Esophagus squamous epithelium (tissue), 4 donors: ENCODE results near the gene STK32C.

ENCODE experiments used
- POLR2A ChIP-seq, 4 donors: fragments of 450-650 bp; IDR thresholded peaks; one replicate each; pipeline ENCODE4 v1.6.1; 2017; ENCODE audit warnings: antibody characterized with exemption in 4 of 4, mild to moderate bottlenecking in 4 of 4, moderate library complexity in 3 of 4
- TF ChIP-seq, protein P1 (sequence below), 6 experiments: fragments of 450-650 bp in 4 of 6; fragments of 200-600 bp in 2 of 6; sonication (generic) in 2 of 6; IDR thresholded peaks; one replicate each; pipeline ENCODE4 v1.5.1; 2016 to 2019; ENCODE audit warnings: antibody characterized with exemption in 6 of 6, mild to moderate bottlenecking in 4 of 6, moderate library complexity in 4 of 6

DNA sequence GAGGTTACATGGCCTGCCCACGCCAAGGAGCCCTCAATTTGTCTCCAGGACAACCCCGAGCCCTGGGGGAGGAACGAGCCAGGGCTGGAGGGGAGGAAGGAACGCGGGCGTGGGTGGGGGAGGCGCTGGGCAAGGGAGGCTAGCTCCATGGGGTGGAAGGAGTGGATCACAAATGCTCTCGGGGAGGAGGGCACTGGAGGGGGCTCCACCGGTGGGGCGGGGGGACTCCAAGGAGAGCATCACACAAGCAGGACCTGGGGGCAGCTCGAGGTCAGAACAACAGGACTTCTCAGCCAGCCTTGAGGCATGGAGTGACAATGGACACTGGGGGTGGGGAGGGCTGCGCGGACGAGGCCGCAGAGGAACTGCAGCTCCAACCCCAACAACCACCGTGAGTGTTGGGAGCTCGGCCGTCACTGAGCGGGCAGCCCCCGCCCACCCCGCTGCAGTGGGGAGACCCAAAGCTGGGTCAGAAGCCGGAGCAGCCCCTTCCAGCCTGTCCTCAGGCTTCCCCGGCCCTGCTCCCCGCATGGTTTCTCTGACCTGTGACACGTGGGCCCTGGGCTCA is 41.1 kb downstream of the STK32C start:
- TF ChIP-seq POLR2A (IDR thresholded peaks at IDR 0.05) = no peak
- TF ChIP-seq, protein P1, sequence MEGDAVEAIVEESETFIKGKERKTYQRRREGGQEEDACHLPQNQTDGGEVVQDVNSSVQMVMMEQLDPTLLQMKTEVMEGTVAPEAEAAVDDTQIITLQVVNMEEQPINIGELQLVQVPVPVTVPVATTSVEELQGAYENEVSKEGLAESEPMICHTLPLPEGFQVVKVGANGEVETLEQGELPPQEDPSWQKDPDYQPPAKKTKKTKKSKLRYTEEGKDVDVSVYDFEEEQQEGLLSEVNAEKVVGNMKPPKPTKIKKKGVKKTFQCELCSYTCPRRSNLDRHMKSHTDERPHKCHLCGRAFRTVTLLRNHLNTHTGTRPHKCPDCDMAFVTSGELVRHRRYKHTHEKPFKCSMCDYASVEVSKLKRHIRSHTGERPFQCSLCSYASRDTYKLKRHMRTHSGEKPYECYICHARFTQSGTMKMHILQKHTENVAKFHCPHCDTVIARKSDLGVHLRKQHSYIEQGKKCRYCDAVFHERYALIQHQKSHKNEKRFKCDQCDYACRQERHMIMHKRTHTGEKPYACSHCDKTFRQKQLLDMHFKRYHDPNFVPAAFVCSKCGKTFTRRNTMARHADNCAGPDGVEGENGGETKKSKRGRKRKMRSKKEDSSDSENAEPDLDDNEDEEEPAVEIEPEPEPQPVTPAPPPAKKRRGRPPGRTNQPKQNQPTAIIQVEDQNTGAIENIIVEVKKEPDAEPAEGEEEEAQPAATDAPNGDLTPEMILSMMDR (IDR thresholded peaks at IDR 0.05) = no peak
